ENCODE measurements around the gene LIF. TPM values are rescaled to one million over a fixed set of nuclear protein-coding genes. Genes with fewer than 3 reads are reported as not detected.

LIF gene
- total RNA-seq, 1 experiment from 2014 or later, result 75.4 TPM

DNA sequence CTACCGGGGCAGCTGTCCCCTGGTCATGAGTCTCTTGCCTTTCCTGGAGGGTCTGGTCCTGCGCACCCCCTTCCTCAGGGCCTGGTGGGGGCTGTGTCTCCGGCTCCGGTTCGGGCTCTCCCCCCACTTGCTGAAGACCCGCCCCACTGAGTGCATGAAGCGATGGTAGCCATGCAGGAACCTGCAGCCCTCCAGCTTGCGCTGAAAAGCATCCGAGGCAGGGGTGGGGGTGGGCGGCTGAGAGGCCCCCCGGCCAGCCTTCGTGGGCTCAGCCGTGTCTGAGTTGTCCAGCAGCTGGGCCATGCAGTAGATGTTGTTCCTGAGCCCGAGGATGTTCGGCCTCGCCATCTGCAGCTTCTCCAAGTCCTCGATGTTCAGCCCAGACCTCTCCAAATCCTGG, 17.3 kb upstream of the LIF start:
- BruUV-seq (replicated peaks), result no TSS peak
- Histone ChIP-seq H4K20me1 (ENCODE audit: insufficient read depth) (no peaks in the 10 kb centered on the region), H3K9ac (ENCODE audit: low read length) (no peak overlapping the region), H3K9me3 (ENCODE audit: control insufficient read depth in 1 of 2, insufficient read depth in 1 of 2, low read depth in 1 of 2, low read length in 2 of 2) (no peaks in the 10 kb centered on the region), H3K9me2 (ENCODE audit: insufficient read depth) (no peaks in the 10 kb centered on the region), H3K4me3 (replicated peaks in 1 of 2; ENCODE audit: low read depth in 1 of 2, low read length in 2 of 2) (no peak overlapping the region), H3K27ac (ENCODE audit: low read depth, low read length) (no peak overlapping the region), H2AFZ (ENCODE audit: low read depth, low read length, poor library complexity, severe bottlenecking) (no peak overlapping the region), H3K4me1 (ENCODE audit: control insufficient read depth in 1 of 2, insufficient read depth in 2 of 2, low read length in 2 of 2) (peaks cover 0 to 15% of the 10 kb centered on the region in 2 experiments; a peak in 3 of 4 replicates), H3K27me3 (ENCODE audit: insufficient read depth, low read length) (no peaks in the 10 kb centered on the region), H3K79me2 (ENCODE audit: insufficient read depth, low read length) (no peaks in the 10 kb centered on the region), H3K36me3 (ENCODE audit: control insufficient read depth in 1 of 2, insufficient read depth in 2 of 2, low read length in 2 of 2) (no peaks in the 10 kb centered on the region), H3K4me2 (ENCODE audit: low read length) (no peak overlapping the region)
- no peak for DNase-seq (ENCODE audit: low read depth, low spot score)
- ChIA-PET POLR2A (no interaction called here), RAD21 (ENCODE audit: low non-redundant PET in 1 of 2, low total read pairs in 2 of 2, uncharacterized antibody in 2 of 2, unreplicated experiment in 2 of 2) (no interaction called here), CTCF (interaction anchor here (1.0 to 1.6 kb wide), 4 partner anchors 14 to 123 kb away, joined by 3 to 12 read pairs (median 6); partner anchors contain the start of genes RNF215 and TBC1D10A)
- intact Hi-C loops (cut with micrococcal nuclease), result loop anchor here (1.0 kb wide), 1 partner anchor 23 kb away; no protein-coding TSS in a partner anchor
- ATAC-seq, result no peak
- TF ChIP-seq POLR2A (IDR thresholded peaks at IDR 0.05; ENCODE audit: borderline replicate concordance, extremely low read depth, insufficient read depth, insufficient read length), result no peak
- no peak for TF ChIP-seq SIN3A (IDR thresholded peaks at IDR 0.05; ENCODE audit: low read depth)
- TF ChIP-seq ELF1 (IDR thresholded peaks at IDR 0.05; ENCODE audit: borderline replicate concordance, low read depth), result no peak
- no peak for TF ChIP-seq RAD21 (IDR thresholded peaks at IDR 0.05; ENCODE audit: low read depth)
- TF ChIP-seq ZFX (IDR thresholded peaks at IDR 0.05), result no peak
- TF ChIP-seq, protein P1, sequence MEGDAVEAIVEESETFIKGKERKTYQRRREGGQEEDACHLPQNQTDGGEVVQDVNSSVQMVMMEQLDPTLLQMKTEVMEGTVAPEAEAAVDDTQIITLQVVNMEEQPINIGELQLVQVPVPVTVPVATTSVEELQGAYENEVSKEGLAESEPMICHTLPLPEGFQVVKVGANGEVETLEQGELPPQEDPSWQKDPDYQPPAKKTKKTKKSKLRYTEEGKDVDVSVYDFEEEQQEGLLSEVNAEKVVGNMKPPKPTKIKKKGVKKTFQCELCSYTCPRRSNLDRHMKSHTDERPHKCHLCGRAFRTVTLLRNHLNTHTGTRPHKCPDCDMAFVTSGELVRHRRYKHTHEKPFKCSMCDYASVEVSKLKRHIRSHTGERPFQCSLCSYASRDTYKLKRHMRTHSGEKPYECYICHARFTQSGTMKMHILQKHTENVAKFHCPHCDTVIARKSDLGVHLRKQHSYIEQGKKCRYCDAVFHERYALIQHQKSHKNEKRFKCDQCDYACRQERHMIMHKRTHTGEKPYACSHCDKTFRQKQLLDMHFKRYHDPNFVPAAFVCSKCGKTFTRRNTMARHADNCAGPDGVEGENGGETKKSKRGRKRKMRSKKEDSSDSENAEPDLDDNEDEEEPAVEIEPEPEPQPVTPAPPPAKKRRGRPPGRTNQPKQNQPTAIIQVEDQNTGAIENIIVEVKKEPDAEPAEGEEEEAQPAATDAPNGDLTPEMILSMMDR (IDR thresholded peaks at IDR 0.05 in 2 of 3, conservative IDR thresholded peaks at IDR 0.05 in 1 of 3; ENCODE audit: borderline replicate concordance in 1 of 3, insufficient read depth in 1 of 3, low read depth in 2 of 3, low read length in 2 of 3), result no peak
- no peak for TF ChIP-seq FOSL1 (IDR thresholded peaks at IDR 0.05; ENCODE audit: low read depth)
- no peak for TF ChIP-seq JUND (IDR thresholded peaks at IDR 0.05)
- TF ChIP-seq, protein P2, sequence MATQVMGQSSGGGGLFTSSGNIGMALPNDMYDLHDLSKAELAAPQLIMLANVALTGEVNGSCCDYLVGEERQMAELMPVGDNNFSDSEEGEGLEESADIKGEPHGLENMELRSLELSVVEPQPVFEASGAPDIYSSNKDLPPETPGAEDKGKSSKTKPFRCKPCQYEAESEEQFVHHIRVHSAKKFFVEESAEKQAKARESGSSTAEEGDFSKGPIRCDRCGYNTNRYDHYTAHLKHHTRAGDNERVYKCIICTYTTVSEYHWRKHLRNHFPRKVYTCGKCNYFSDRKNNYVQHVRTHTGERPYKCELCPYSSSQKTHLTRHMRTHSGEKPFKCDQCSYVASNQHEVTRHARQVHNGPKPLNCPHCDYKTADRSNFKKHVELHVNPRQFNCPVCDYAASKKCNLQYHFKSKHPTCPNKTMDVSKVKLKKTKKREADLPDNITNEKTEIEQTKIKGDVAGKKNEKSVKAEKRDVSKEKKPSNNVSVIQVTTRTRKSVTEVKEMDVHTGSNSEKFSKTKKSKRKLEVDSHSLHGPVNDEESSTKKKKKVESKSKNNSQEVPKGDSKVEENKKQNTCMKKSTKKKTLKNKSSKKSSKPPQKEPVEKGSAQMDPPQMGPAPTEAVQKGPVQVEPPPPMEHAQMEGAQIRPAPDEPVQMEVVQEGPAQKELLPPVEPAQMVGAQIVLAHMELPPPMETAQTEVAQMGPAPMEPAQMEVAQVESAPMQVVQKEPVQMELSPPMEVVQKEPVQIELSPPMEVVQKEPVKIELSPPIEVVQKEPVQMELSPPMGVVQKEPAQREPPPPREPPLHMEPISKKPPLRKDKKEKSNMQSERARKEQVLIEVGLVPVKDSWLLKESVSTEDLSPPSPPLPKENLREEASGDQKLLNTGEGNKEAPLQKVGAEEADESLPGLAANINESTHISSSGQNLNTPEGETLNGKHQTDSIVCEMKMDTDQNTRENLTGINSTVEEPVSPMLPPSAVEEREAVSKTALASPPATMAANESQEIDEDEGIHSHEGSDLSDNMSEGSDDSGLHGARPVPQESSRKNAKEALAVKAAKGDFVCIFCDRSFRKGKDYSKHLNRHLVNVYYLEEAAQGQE (IDR thresholded peaks at IDR 0.05; ENCODE audit: low read depth), result no peak
- TF ChIP-seq ATF3 (IDR thresholded peaks at IDR 0.05), result no peak
- TF ChIP-seq CEBPB (IDR thresholded peaks at IDR 0.05; ENCODE audit: low read depth), result no peak
- no peak for TF ChIP-seq CBX3 (IDR thresholded peaks at IDR 0.05; ENCODE audit: low read depth)
